WTC11 (cell line): ENCODE results near the gene KLHL12. TPM values are rescaled to one million over a fixed set of nuclear protein-coding genes. Genes with fewer than 3 reads are reported as not detected.
A peak's percentile ranks its signal among the peaks of the same experiment; 100 is the strongest.

Experiments used
- ATAC-seq: fragments of 200-7000 bp; cut with Tn5 transposase; 2 replicates; pipeline ENCODE4 v1.10.0; 2021; ENCODE audit warnings: mild to moderate bottlenecking, moderate library complexity
- CTCF ChIA-PET: fragments of 300-600 bp; sonication (Branson Sonifier 250); formaldehyde crosslinking; loops from one replicate; lab custom pipeline; 2021; ENCODE audit warnings: antibody characterized with exemption; lab: Charles Lee
- POLR2A ChIA-PET: fragments of 350-600 bp; sonication (Branson Sonifier 250); formaldehyde crosslinking; loops from one replicate; lab custom pipeline; 2021; ENCODE audit warnings: antibody characterized with exemption; lab: Charles Lee
- DNase-seq: peaks from one replicate; pipeline ENCODE4 v3.0.0; 2021; ENCODE audit warnings: low spot score
- H3K27ac Mint-ChIP-seq: 2 replicates; pipeline ENCODE4 v1.8.0; 2021; ENCODE audit warnings: mixed read lengths
- H3K27me3 Mint-ChIP-seq: 2 replicates; pipeline ENCODE4 v1.8.0; 2021; ENCODE audit warnings: low read depth, mild to moderate bottlenecking, moderate library complexity, mixed read lengths
- H3K36me3 Mint-ChIP-seq: 2 replicates; pipeline ENCODE4 v1.8.0; 2021; ENCODE audit warnings: mixed read lengths
- H3K4me1 Mint-ChIP-seq: 2 replicates; pipeline ENCODE4 v1.8.0; 2022; ENCODE audit warnings: mixed read lengths
- H3K4me3 Mint-ChIP-seq: 2 replicates; pipeline ENCODE4 v1.8.0; 2021; ENCODE audit warnings: mild to moderate bottlenecking, moderate library complexity, mixed read lengths
- H3K9me3 Mint-ChIP-seq: 2 replicates; pipeline ENCODE4 v1.8.0; 2021; ENCODE audit warnings: mixed read lengths
- KAT7 ChIP-seq: sonication (generic); formaldehyde crosslinking; IDR thresholded peaks from 2 replicates; pipeline ENCODE4 v1.8.1; 2023; ENCODE audit warnings: missing genetic modification reagents, mild to moderate bottlenecking, borderline replicate concordance
- ZNF317 ChIP-seq: sonication (generic); formaldehyde crosslinking; IDR thresholded peaks from 2 replicates; pipeline ENCODE4 v1.8.1; 2023; ENCODE audit warnings: low read depth, mild to moderate bottlenecking, moderate library complexity, missing genetic modification reagents, borderline replicate concordance
- total RNA-seq: library from RNA; stranded (reverse); gene quantifications from 3 replicates; pipeline ENCODE4 v1.2.3, GENCODE V29; 2021

The KLHL12 gene
- total RNA-seq, 1 experiment from 2014 or later: 29.6 TPM

- POLR2A ChIA-PET: interaction anchor here (1.1 kb wide), 1 partner anchor 17 kb away, joined by 3 read pairs; no protein-coding TSS in a partner anchor
These were observed 84.0 kb downstream of the KLHL12 start for GRCh38 chr1:202843081-202843480.

More at GRCh38 chr1:202843081-202843480, 84.0 kb downstream of the KLHL12 start:
- Mint-ChIP-seq H3K4me3 (no peak overlapping the region), H3K27ac (0 out of 2 replicates have a peak overlapping the region, but pooled peaks have one; percentile 18), H3K27me3 (no peaks in the 10 kb centered on the region), H3K36me3 (no peaks in the 10 kb centered on the region), H3K4me1 (peaks cover 12% of the 10 kb centered on the region; the same call in 1 of the 2 replicates), H3K9me3 (no peaks in the 10 kb centered on the region)
- DNase-seq: no peak
- CTCF ChIA-PET: interaction anchor here (1.2 kb wide), 1 partner anchor 186 kb away, joined by 3 read pairs; no protein-coding TSS in a partner anchor
- ATAC-seq: no peak
- TF ChIP-seq KAT7 (CRISPR knock-in tag) (no peak), ZNF317 (CRISPR knock-in tag) (no peak)

Other genes with a start within 250 kb of the KLHL12 start
- gene SYT2, start 216.8 kb downstream of the KLHL12 start, total RNA-seq: 9.5 to 12.1 TPM (median 9.6 TPM) in 3 replicates
- 222 to 226 TPM (median 225 TPM) in 3 replicates for gene KDM5B, start 118.8 kb downstream of the KLHL12 start, total RNA-seq
- 11.2 to 13.2 TPM (median 11.7 TPM) in 3 replicates for gene PCAT6, start 116.3 kb downstream of the KLHL12 start, total RNA-seq
- gene RABIF, start 38.1 kb downstream of the KLHL12 start, total RNA-seq: 5.4 to 6.6 TPM (median 5.6 TPM) in 3 replicates
- 68.7 to 73.2 TPM (median 72.6 TPM) in 3 replicates for gene ADIPOR1, start 31.1 kb upstream of the KLHL12 start, total RNA-seq
- gene CYB5R1, start 40.0 kb upstream of the KLHL12 start, total RNA-seq: 15.6 to 18.4 TPM (median 17.6 TPM) in 3 replicates
- 97.4 to 108 TPM (median 99.8 TPM) in 3 replicates for gene TMEM183A, start 80.1 kb upstream of the KLHL12 start, total RNA-seq
- 21.1 to 24.9 TPM (median 22.7 TPM) in 3 replicates for gene PPFIA4, start 99.3 kb upstream of the KLHL12 start, total RNA-seq
- gene MYOG, start 158.8 kb upstream of the KLHL12 start, total RNA-seq: not detected in 3 replicates
- 1.8 to 2.7 TPM (median 2.6 TPM) in 3 replicates for gene ADORA1, start 200.5 kb upstream of the KLHL12 start, total RNA-seq
- not detected in 3 replicates for gene MYBPH, start 248.6 kb upstream of the KLHL12 start, total RNA-seq